Keratinocyte (primary cell): Measurements from ENCODE around the gene CARD16. TPM values are rescaled to one million over a fixed set of nuclear protein-coding genes. Genes with fewer than 3 reads are reported as not detected.
"Not testable (repeated sequence)": the region's sequence is repeated elsewhere in the genome, so short reads cannot be mapped to it uniquely, and the experiment has no call there.

Source experiments
- DNase-seq: peaks from one replicate; pipeline ENCODE4 v3.0.0-alpha.2; 2011; ENCODE audit warnings: low read depth, missing footprints, low spot score
- FAIRE-seq: peaks from 2 replicates; lab custom pipeline; 2011; peaks lifted over from hg19 to GRCh38; lab: Jason Lieb, UNC
- H2AFZ ChIP-seq: 2 replicates; pipeline ENCODE4 v1.6.0; 2012; ENCODE audit warnings: low read length, control low read depth, inconsistent platforms; ENCODE audit not compliant: control insufficient read depth
- H3K27ac ChIP-seq: 2 replicates; pipeline ENCODE4 v1.5.1; 2011; ENCODE audit warnings: low read length; ENCODE audit not compliant: control insufficient read depth, insufficient read depth
- H3K27me3 ChIP-seq: 3 replicates; pipeline ENCODE4 v1.6.0; 2011; ENCODE audit warnings: low read length; ENCODE audit not compliant: control insufficient read depth, insufficient read depth; ENCODE audit errors: extremely low read depth
- H3K36me3 ChIP-seq, 2 experiments: 2 replicates in 1 of 2; 3 replicates in 1 of 2; pipeline ENCODE4 v1.5.1; 2011; ENCODE audit warnings: low read length in 2 of 2, mild to moderate bottlenecking in 1 of 2; ENCODE audit not compliant: control insufficient read depth in 2 of 2, insufficient read depth in 2 of 2; ENCODE audit errors: extremely low read depth in 1 of 2
- H3K4me1 ChIP-seq: 3 replicates; pipeline ENCODE4 v1.5.1; 2011; ENCODE audit warnings: low read length; ENCODE audit not compliant: control insufficient read depth, insufficient read depth; ENCODE audit errors: extremely low read depth
- H3K4me2 ChIP-seq: 3 replicates; pipeline ENCODE4 v1.6.0; 2011; ENCODE audit warnings: low read depth, low read length; ENCODE audit not compliant: control insufficient read depth, insufficient read depth; ENCODE audit errors: extremely low read depth
- H3K4me3 ChIP-seq, 3 experiments: fragments of 200-600 bp in 1 of 3; sonication (generic) in 1 of 3; 2 replicates in 2 of 3; 3 replicates in 1 of 3; pipeline ENCODE4 v1.5.1; 2011 to 2016; ENCODE audit warnings: low read length in 3 of 3, mild to moderate bottlenecking in 3 of 3, control low read depth in 2 of 3, inconsistent platforms in 1 of 3, low read depth in 1 of 3, mixed read lengths in 1 of 3, mixed run types in 1 of 3, moderate library complexity in 1 of 3; ENCODE audit not compliant: control insufficient read depth in 2 of 3, insufficient read depth in 2 of 3; ENCODE audit errors: extremely low read depth in 1 of 3
- H3K79me2 ChIP-seq: 2 replicates; pipeline ENCODE4 v1.6.0; 2012; ENCODE audit warnings: low read length; ENCODE audit not compliant: control insufficient read depth, insufficient read depth
- H3K9ac ChIP-seq: 3 replicates; pipeline ENCODE4 v1.6.0; 2011; ENCODE audit warnings: low read length; ENCODE audit not compliant: control insufficient read depth, insufficient read depth; ENCODE audit errors: extremely low read depth
- H3K9me1 ChIP-seq: 3 replicates; pipeline ENCODE4 v1.6.0; 2011; ENCODE audit warnings: low read length; ENCODE audit not compliant: control insufficient read depth, insufficient read depth; ENCODE audit errors: extremely low read depth
- H3K9me3 ChIP-seq: 2 replicates; pipeline ENCODE4 v1.5.1; 2012; ENCODE audit warnings: low read depth, low read length; ENCODE audit not compliant: control insufficient read depth
- H4K20me1 ChIP-seq: 3 replicates; pipeline ENCODE4 v1.6.0; 2011; ENCODE audit warnings: low read length; ENCODE audit not compliant: control insufficient read depth, insufficient read depth; ENCODE audit errors: extremely low read depth
- CTCF ChIP-seq, 3 experiments: IDR thresholded peaks in 1 of 3; conservative IDR thresholded peaks in 1 of 3; optimal IDR thresholded peaks in 1 of 3; 2 replicates in 2 of 3; 3 replicates in 1 of 3; pipeline versions ENCODE3 to v1.5.1; 2011; ENCODE audit warnings: low read length in 3 of 3, mild to moderate bottlenecking in 3 of 3, moderate library complexity in 2 of 3, control low read depth in 1 of 3, inconsistent platforms in 1 of 3; ENCODE audit not compliant: insufficient read depth in 2 of 3; ENCODE audit errors: extremely low read depth in 1 of 3
- EZH2 ChIP-seq: IDR thresholded peaks from one replicate; pipeline ENCODE4 v1.6.1; 2012; ENCODE audit warnings: inconsistent platforms, mild to moderate bottlenecking, low read length, moderate library complexity
- dilution Hi-C: fragments of 300-500 bp; cut with MboI; formaldehyde crosslinking; loops from one replicate; pipeline ENCODE4 v1.7.0; 2020; ENCODE audit warnings: low sequenced_read_pairs; ENCODE audit not compliant: extremely low pct_ligation_motif_present
- polyA plus RNA-seq, 5 experiments: library from polyadenylated mRNA; depleted of rRNA in 3 of 5; stranded (reverse) in 3 of 5; stranded (forward) in 1 of 5; unstranded in 1 of 5; fragments of >200 nt; gene quantifications; 1 replicate in 1 of 5; 2 replicates in 3 of 5; 3 replicates in 1 of 5; pipeline versions ENCODE4 v1.2.1 to v1.2.3, GENCODE V29; 2011 to 2012; ENCODE audit warnings: missing spikeins in 2 of 5, low read depth in 1 of 5, low replicate concordance in 1 of 5

CARD16 gene
- polyA plus RNA-seq, 1 donor (not counting 4 experiments of a cell fraction or from before 2014, with no cell fraction given): 16.6 TPM

GRCh38 chr11:105073456-105074165 lies 28.5 kb upstream of the CARD16 start:
- Histone ChIP-seq H2AFZ (no peak overlapping the region), H3K9me3 (no peaks in the 10 kb centered on the region), H3K27me3 (no peaks in the 10 kb centered on the region), H3K4me2 (no peak overlapping the region), H3K36me3 (no peaks in the 10 kb centered on the region), H3K4me1 (peaks cover 15% of the 10 kb centered on the region), H3K9me1 (no peaks in the 10 kb centered on the region), H3K79me2 (no peaks in the 10 kb centered on the region), H3K27ac (no peak overlapping the region), H3K9ac (no peak overlapping the region), H4K20me1 (no peaks in the 10 kb centered on the region), H3K4me3 (no peak overlapping the region)
- DNase-seq (no peak), FAIRE-seq (peak; percentile 57)
- TF ChIP-seq CTCF (optimal IDR thresholded peaks at IDR 0.05 in 1 of 3, IDR thresholded peaks at IDR 0.05 in 1 of 3, conservative IDR thresholded peaks at IDR 0.05 in 1 of 3; ENCODE audit: extremely low read depth in 1 of 3, insufficient read depth in 2 of 3, low read length in 3 of 3) (no peak), EZH2 (no peak)
- dilution Hi-C loops: no loop called here

- H4K20me1 ChIP-seq, H2AFZ ChIP-seq, H3K9ac ChIP-seq, H3K4me3 ChIP-seq, DNase-seq, H3K79me2 ChIP-seq, H3K9me3 ChIP-seq, H3K27me3 ChIP-seq, dilution Hi-C loops, H3K27ac ChIP-seq, H3K9me1 ChIP-seq, FAIRE-seq, H3K36me3 ChIP-seq, H3K4me2 ChIP-seq: not testable (repeated sequence)
- H3K4me1 ChIP-seq: peaks cover 11% of the 10 kb centered on the region
These were observed 26.9 kb upstream of the CARD16 start for GRCh38 chr11:105072080-105072479.
